ENCODE measurements around the gene SLC44A3.

Gene SLC44A3

DNA sequence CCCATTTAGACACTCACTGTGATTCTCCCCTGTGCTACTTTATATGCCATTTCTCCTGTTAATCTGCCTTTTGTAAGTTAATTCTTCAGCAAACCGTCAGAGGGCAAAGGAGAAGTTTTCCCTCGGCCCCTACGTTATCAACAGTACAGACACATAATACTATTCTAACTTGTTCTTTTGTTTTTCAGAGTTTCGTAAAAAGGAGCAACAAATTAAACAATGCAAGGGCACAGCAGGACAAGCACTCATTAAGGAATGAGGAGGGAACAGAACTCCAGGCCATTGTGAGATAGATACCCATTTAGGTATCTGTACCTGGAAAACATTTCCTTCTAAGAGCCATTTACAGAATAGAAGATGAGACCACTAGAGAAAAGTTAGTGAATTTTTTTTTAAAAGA, 74.5 kb downstream of the SLC44A3 start:
- TF ChIP-seq, protein P1, sequence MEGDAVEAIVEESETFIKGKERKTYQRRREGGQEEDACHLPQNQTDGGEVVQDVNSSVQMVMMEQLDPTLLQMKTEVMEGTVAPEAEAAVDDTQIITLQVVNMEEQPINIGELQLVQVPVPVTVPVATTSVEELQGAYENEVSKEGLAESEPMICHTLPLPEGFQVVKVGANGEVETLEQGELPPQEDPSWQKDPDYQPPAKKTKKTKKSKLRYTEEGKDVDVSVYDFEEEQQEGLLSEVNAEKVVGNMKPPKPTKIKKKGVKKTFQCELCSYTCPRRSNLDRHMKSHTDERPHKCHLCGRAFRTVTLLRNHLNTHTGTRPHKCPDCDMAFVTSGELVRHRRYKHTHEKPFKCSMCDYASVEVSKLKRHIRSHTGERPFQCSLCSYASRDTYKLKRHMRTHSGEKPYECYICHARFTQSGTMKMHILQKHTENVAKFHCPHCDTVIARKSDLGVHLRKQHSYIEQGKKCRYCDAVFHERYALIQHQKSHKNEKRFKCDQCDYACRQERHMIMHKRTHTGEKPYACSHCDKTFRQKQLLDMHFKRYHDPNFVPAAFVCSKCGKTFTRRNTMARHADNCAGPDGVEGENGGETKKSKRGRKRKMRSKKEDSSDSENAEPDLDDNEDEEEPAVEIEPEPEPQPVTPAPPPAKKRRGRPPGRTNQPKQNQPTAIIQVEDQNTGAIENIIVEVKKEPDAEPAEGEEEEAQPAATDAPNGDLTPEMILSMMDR (IDR thresholded peaks at IDR 0.05; ENCODE audit: extremely low read depth, missing control alignments): no peak
- no peak for DNase-seq (ENCODE audit: low spot score)

DNA sequence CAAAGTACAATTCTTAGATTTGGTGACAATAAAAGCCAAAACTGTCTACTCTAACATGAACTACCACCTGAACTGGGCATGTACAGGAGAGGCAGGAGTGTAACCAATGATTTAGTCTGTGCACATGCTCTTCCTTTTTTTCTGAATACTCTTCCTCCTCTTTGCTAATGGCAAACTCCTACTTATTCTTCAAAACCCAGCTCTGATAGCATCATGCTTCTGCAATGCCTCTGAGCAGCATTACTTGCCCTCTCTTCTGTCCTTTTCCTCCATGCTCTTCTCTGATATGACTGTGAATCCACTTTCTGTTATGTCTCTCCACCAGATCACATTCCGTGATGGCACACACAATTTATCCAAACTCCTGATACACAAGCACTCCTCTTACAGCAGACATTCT, 75.4 kb downstream of the SLC44A3 start:
- TF ChIP-seq, protein P1 (IDR thresholded peaks at IDR 0.05; ENCODE audit: extremely low read depth, missing control alignments): no peak
- DNase-seq (ENCODE audit: low spot score): no peak

DNA sequence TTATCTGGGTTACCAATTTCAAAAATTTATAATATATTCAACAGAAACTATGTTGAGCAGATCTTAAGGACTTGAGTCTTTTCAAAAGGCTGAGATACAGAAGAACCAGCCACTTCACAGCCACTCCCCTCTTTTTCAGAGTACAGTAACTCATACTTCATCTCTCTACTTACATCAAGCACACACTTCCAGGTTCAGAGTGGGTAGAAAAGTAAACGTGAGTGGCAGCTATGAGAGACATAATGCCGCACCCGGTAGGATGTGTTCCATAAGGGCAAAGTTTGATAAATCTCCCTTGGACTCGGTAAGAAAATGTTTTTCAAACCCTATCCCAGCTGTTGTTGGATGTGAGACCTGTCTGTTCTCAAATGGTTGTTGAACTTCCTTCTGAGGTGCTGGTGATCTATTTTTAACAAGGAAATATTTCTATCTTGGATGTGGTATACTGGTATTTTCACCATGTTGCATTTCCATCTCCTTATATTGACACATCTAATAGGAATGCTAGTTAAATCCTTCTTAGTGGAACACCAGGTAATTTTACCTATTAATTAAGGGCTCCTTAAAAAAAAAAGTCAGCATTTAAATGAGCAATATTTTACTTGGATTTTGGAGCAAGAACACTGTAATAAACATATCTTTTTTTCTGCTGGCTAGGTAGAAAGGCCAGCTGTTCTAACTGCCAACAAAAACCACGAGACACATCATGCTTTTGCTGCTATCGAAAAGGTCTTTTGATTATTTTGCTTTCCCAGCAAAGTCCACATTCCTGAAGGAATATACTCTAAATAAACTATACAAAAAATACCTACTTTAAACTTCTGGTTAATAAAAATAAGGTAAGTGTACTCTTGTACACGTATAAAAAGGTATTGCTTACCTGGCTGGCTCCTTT, 78.6 kb downstream of the SLC44A3 start:
- DNase-seq (ENCODE audit: low spot score): no peak
- TF ChIP-seq, protein P1 (IDR thresholded peaks at IDR 0.05; ENCODE audit: extremely low read depth, missing control alignments): no peak

DNA sequence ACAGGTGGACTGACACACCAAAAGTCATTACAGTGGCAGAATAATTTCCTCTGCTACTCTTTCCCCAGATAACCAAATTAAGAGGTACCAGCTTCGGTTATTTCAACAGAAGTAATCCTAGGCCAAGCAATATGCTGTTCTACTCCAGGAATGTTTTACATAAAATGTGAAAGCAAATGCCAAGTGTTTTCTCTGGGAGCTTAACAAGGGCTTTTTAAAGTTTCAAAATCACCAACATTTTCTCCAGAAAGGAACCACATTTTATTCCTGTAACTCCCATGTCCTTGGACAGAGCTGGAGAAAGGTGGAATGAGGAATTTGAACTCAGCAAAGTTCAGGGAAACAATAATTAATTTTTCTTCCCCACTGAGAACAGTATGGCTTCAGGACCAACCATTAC, 79.6 kb downstream of the SLC44A3 start:
- TF ChIP-seq, protein P1 (IDR thresholded peaks at IDR 0.05; ENCODE audit: extremely low read depth, missing control alignments): no peak
- no peak for DNase-seq (ENCODE audit: low spot score)

DNA sequence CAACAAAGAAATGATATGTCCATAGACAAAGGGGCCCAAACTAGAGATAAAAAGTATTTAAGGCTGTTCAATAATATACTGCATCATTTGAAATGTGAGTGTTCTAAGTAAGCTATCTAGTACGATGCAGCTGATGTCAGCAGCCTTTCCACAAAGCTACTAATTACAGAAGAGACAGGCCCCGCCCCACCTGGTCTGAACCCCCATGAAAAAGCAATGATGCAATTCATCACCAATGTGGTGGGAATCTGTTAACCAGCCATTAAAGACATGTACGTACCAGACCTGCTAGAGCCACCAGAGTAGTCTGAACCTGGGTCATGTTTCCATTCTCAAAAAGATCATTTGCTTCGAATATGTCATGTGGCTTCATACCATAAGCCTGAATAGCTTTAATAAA, 81.7 kb downstream of the SLC44A3 start:
- DNase-seq (ENCODE audit: low spot score): no peak
- TF ChIP-seq, protein P1 (IDR thresholded peaks at IDR 0.05; ENCODE audit: extremely low read depth, missing control alignments): no peak

DNA sequence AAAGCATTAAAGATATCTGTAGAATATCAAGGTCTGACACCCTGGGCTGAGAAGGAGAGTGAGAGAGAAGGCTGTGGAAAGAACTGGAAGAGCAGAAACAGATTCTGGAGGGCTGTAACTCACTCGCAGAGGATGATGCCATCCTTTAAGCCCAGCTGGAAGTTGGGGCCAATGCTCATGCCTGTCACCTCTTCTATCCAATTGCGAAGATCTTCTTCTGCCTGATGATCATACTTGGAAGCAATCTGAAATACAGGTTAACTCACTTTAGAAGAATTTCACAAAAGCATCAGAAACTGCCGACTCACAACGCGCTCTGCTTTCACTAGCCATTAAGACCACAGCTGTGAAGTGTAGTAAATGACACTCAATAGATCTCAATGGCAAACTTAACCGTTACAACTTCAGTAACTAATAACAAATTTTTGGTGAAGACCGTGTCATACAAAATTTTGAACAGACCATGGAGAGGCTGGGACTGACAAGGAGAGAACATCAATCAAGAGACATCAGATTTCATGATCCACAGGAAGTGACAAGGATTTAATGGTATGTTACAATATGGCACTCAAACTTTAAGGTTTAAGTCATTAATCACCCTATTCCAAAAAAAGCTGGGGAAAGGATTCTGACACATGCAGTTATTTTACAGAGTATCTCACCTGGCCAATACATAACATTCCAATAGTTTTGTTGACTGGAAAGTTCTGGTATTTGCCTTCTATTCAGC, 83.3 kb downstream of the SLC44A3 start:
- DNase-seq (ENCODE audit: low spot score): no peak
- TF ChIP-seq, protein P1 (IDR thresholded peaks at IDR 0.05; ENCODE audit: extremely low read depth, missing control alignments): no peak

DNA sequence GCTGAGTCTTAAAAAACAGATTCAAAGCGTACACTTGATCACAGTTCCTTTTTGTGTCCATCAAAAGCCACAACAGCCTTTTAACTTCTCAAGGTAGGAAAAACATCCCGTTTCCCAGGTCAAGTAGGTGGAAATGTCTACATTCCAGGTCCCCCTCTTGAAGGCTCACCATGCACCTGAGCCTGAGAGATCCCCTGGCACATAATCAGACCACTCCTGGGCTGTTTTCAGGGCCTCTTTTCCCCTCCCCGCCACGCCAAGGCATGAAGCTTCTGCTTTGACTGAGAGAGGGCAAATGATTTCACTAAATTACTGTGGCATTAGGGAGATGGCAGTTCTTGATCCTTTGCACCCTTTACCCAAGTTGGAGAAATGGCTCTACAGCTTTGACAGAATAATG, 85.0 kb downstream of the SLC44A3 start:
- DNase-seq (ENCODE audit: low spot score): no peak
- TF ChIP-seq, protein P1 (IDR thresholded peaks at IDR 0.05; ENCODE audit: extremely low read depth, missing control alignments): no peak

All from GM20000 (cell line).